Central memory CD8-positive, alpha-beta T cell (primary cell): Measurements from ENCODE around the gene OR1S1.

Source experiments
- ATAC-seq: fragments of 150-1000 bp; cut with Tn5 transposase; replicated peaks from 2 replicates; pipeline ENCODE4 v1.10.0; 2022; ENCODE audit warnings: mild to moderate bottlenecking, moderate FRiP score, moderate number of reproducible peaks; ENCODE audit not compliant: poor library complexity, severe bottlenecking; ENCODE audit errors: extremely low read depth
- DNase-seq, 2 donors: peaks; one replicate each; pipeline ENCODE4 v3.0.0; 2021; ENCODE audit warnings: low spot score in 2 of 2
- H3K27ac Mint-ChIP-seq: one replicate; pipeline ENCODE4 v1.8.0; 2022; ENCODE audit warnings: low read depth, mild to moderate bottlenecking, moderate library complexity, mixed read lengths
- H3K27me3 Mint-ChIP-seq: one replicate; pipeline ENCODE4 v1.8.0; 2022; ENCODE audit warnings: mixed read lengths
- H3K36me3 Mint-ChIP-seq: one replicate; pipeline ENCODE4 v1.8.0; 2022; ENCODE audit warnings: mild to moderate bottlenecking, moderate library complexity, mixed read lengths; ENCODE audit not compliant: insufficient read depth
- H3K4me1 Mint-ChIP-seq: one replicate; pipeline ENCODE4 v1.8.0; 2022; ENCODE audit warnings: mixed read lengths
- H3K4me3 Mint-ChIP-seq: one replicate; pipeline ENCODE4 v1.8.0; 2022; ENCODE audit warnings: mild to moderate bottlenecking, moderate library complexity, mixed read lengths
- H3K9me3 Mint-ChIP-seq: one replicate; pipeline ENCODE4 v1.8.0; 2022; ENCODE audit warnings: mixed read lengths

The OR1S1 gene

GRCh38 chr11:58204042-58204441 lies 8.5 kb upstream of the OR1S1 start, which contains the start of gene OR1S2:
TSS of gene OR1S2 (minus strand) at chr11:58204142. CDS start at chr11:58204142, 0 bp downstream.
- Mint-ChIP-seq H3K4me3 (no peak within 1 kb of the TSS), H3K36me3 (no peaks in the 10 kb centered on the region), H3K4me1 (no peaks in the 10 kb centered on the region), H3K27me3 (peaks cover 37% of the 10 kb centered on the region), H3K27ac (no peak within 1 kb of the TSS), H3K9me3 (peaks cover 7% of the 10 kb centered on the region)
- DNase-seq (no peak), ATAC-seq (no peak)

GRCh38 chr11:58216476-58216875 lies 4.0 kb downstream of the OR1S1 start:
- H3K4me1 Mint-ChIP-seq: no peaks in the 10 kb centered on the region
- peaks cover 10% of the 10 kb centered on the region for H3K9me3 Mint-ChIP-seq
- H3K36me3 Mint-ChIP-seq: no peaks in the 10 kb centered on the region
- no peak overlapping the region for H3K4me3 Mint-ChIP-seq
- no peak for DNase-seq
- no peak for ATAC-seq
- no peak overlapping the region for H3K27ac Mint-ChIP-seq
- H3K27me3 Mint-ChIP-seq: peaks cover 27% of the 10 kb centered on the region

GRCh38 chr11:58222721-58223120 lies 10.2 kb downstream of the OR1S1 start:
- H3K4me1 Mint-ChIP-seq: no peaks in the 10 kb centered on the region
- H3K36me3 Mint-ChIP-seq: no peaks in the 10 kb centered on the region
- H3K27me3 Mint-ChIP-seq: peaks cover 30% of the 10 kb centered on the region
- H3K27ac Mint-ChIP-seq: no peak overlapping the region
- ATAC-seq: no peak
- no peak overlapping the region for H3K4me3 Mint-ChIP-seq
- no peak for DNase-seq
- peaks cover under 1% of the 10 kb centered on the region for H3K9me3 Mint-ChIP-seq

GRCh38 chr11:58227956-58228615 lies 15.6 kb downstream of the OR1S1 start:
- no peak overlapping the region for H3K4me3 Mint-ChIP-seq
- ATAC-seq: no peak
- no peak for DNase-seq
- H3K27ac Mint-ChIP-seq: no peak overlapping the region
- H3K36me3 Mint-ChIP-seq: no peaks in the 10 kb centered on the region
- H3K27me3 Mint-ChIP-seq: peaks cover 46% of the 10 kb centered on the region
- H3K9me3 Mint-ChIP-seq: peaks cover 9% of the 10 kb centered on the region
- H3K4me1 Mint-ChIP-seq: no peaks in the 10 kb centered on the region

- Mint-ChIP-seq H3K9me3 (peaks cover 7% of the 10 kb centered on the region), H3K27ac (no peak overlapping the region), H3K4me3 (no peak overlapping the region), H3K36me3 (peaks cover 2% of the 10 kb centered on the region), H3K4me1 (no peaks in the 10 kb centered on the region), H3K27me3 (peaks cover 43% of the 10 kb centered on the region)
- DNase-seq (no peak), ATAC-seq (no peak)
Measured at GRCh38 chr11:58243954-58244353, 31.4 kb downstream of the OR1S1 start.

- H3K27ac Mint-ChIP-seq: no peak overlapping the region
- no peak overlapping the region for H3K4me3 Mint-ChIP-seq
- peaks cover 5% of the 10 kb centered on the region for H3K9me3 Mint-ChIP-seq
- H3K4me1 Mint-ChIP-seq: no peaks in the 10 kb centered on the region
- DNase-seq (no peak), ATAC-seq (no peak)
- H3K36me3 Mint-ChIP-seq: no peaks in the 10 kb centered on the region
- H3K27me3 Mint-ChIP-seq: no peaks in the 10 kb centered on the region
Measured at GRCh38 chr11:58254936-58255335, 42.4 kb downstream of the OR1S1 start.

- ATAC-seq: no peak
- no peaks in the 10 kb centered on the region for H3K36me3 Mint-ChIP-seq
- H3K9me3 Mint-ChIP-seq: peaks cover under 1% of the 10 kb centered on the region
- no peak for DNase-seq
- no peak overlapping the region for H3K27ac Mint-ChIP-seq
- H3K4me3 Mint-ChIP-seq: no peak overlapping the region
- no peaks in the 10 kb centered on the region for H3K27me3 Mint-ChIP-seq
- H3K4me1 Mint-ChIP-seq: no peaks in the 10 kb centered on the region
Measured at GRCh38 chr11:58259983-58260382, 47.5 kb downstream of the OR1S1 start.
